Keratinocyte (primary cell): ENCODE data around the gene MAGI1. TPM values are rescaled to one million over a fixed set of nuclear protein-coding genes. Genes with fewer than 3 reads are reported as not detected.

Experiments used
- DNase-seq: peaks from one replicate; pipeline ENCODE4 v3.0.0-alpha.2; 2011; ENCODE audit warnings: low read depth, missing footprints, low spot score
- FAIRE-seq: peaks from 2 replicates; lab custom pipeline; 2011; peaks lifted over from hg19 to GRCh38; lab: Jason Lieb, UNC
- H2AFZ ChIP-seq: 2 replicates; pipeline ENCODE4 v1.6.0; 2012; ENCODE audit warnings: low read length, control low read depth, inconsistent platforms; ENCODE audit not compliant: control insufficient read depth
- H3K27ac ChIP-seq: 2 replicates; pipeline ENCODE4 v1.5.1; 2011; ENCODE audit warnings: low read length; ENCODE audit not compliant: control insufficient read depth, insufficient read depth
- H3K27me3 ChIP-seq: 3 replicates; pipeline ENCODE4 v1.6.0; 2011; ENCODE audit warnings: low read length; ENCODE audit not compliant: control insufficient read depth, insufficient read depth; ENCODE audit errors: extremely low read depth
- H3K36me3 ChIP-seq, 2 experiments: 2 replicates in 1 of 2; 3 replicates in 1 of 2; pipeline ENCODE4 v1.5.1; 2011; ENCODE audit warnings: low read length in 2 of 2, mild to moderate bottlenecking in 1 of 2; ENCODE audit not compliant: control insufficient read depth in 2 of 2, insufficient read depth in 2 of 2; ENCODE audit errors: extremely low read depth in 1 of 2
- H3K4me1 ChIP-seq: 3 replicates; pipeline ENCODE4 v1.5.1; 2011; ENCODE audit warnings: low read length; ENCODE audit not compliant: control insufficient read depth, insufficient read depth; ENCODE audit errors: extremely low read depth
- H3K4me2 ChIP-seq: 3 replicates; pipeline ENCODE4 v1.6.0; 2011; ENCODE audit warnings: low read depth, low read length; ENCODE audit not compliant: control insufficient read depth, insufficient read depth; ENCODE audit errors: extremely low read depth
- H3K4me3 ChIP-seq, 3 experiments: fragments of 200-600 bp in 1 of 3; sonication (generic) in 1 of 3; 2 replicates in 2 of 3; 3 replicates in 1 of 3; pipeline ENCODE4 v1.5.1; 2011 to 2016; ENCODE audit warnings: low read length in 3 of 3, mild to moderate bottlenecking in 3 of 3, control low read depth in 2 of 3, inconsistent platforms in 1 of 3, low read depth in 1 of 3, mixed read lengths in 1 of 3, mixed run types in 1 of 3, moderate library complexity in 1 of 3; ENCODE audit not compliant: control insufficient read depth in 2 of 3, insufficient read depth in 2 of 3; ENCODE audit errors: extremely low read depth in 1 of 3
- H3K79me2 ChIP-seq: 2 replicates; pipeline ENCODE4 v1.6.0; 2012; ENCODE audit warnings: low read length; ENCODE audit not compliant: control insufficient read depth, insufficient read depth
- H3K9ac ChIP-seq: 3 replicates; pipeline ENCODE4 v1.6.0; 2011; ENCODE audit warnings: low read length; ENCODE audit not compliant: control insufficient read depth, insufficient read depth; ENCODE audit errors: extremely low read depth
- H3K9me1 ChIP-seq: 3 replicates; pipeline ENCODE4 v1.6.0; 2011; ENCODE audit warnings: low read length; ENCODE audit not compliant: control insufficient read depth, insufficient read depth; ENCODE audit errors: extremely low read depth
- H3K9me3 ChIP-seq: 2 replicates; pipeline ENCODE4 v1.5.1; 2012; ENCODE audit warnings: low read depth, low read length; ENCODE audit not compliant: control insufficient read depth
- H4K20me1 ChIP-seq: 3 replicates; pipeline ENCODE4 v1.6.0; 2011; ENCODE audit warnings: low read length; ENCODE audit not compliant: control insufficient read depth, insufficient read depth; ENCODE audit errors: extremely low read depth
- EZH2 ChIP-seq: IDR thresholded peaks from one replicate; pipeline ENCODE4 v1.6.1; 2012; ENCODE audit warnings: inconsistent platforms, mild to moderate bottlenecking, low read length, moderate library complexity
- dilution Hi-C: fragments of 300-500 bp; cut with MboI; formaldehyde crosslinking; loops from one replicate; pipeline ENCODE4 v1.7.0; 2020; ENCODE audit warnings: low sequenced_read_pairs; ENCODE audit not compliant: extremely low pct_ligation_motif_present
- polyA plus RNA-seq, 5 experiments: library from polyadenylated mRNA; depleted of rRNA in 3 of 5; stranded (reverse) in 3 of 5; stranded (forward) in 1 of 5; unstranded in 1 of 5; fragments of >200 nt; gene quantifications; 1 replicate in 1 of 5; 2 replicates in 3 of 5; 3 replicates in 1 of 5; pipeline versions ENCODE4 v1.2.1 to v1.2.3, GENCODE V29; 2011 to 2012; ENCODE audit warnings: missing spikeins in 2 of 5, low read depth in 1 of 5, low replicate concordance in 1 of 5
- TF ChIP-seq, protein P1 (sequence below), 3 experiments: IDR thresholded peaks in 1 of 3; conservative IDR thresholded peaks in 1 of 3; optimal IDR thresholded peaks in 1 of 3; 2 replicates in 2 of 3; 3 replicates in 1 of 3; pipeline versions ENCODE3 to v1.5.1; 2011; ENCODE audit warnings: low read length in 3 of 3, mild to moderate bottlenecking in 3 of 3, moderate library complexity in 2 of 3, control low read depth in 1 of 3, inconsistent platforms in 1 of 3; ENCODE audit not compliant: insufficient read depth in 2 of 3; ENCODE audit errors: extremely low read depth in 1 of 3

Gene MAGI1
- polyA plus RNA-seq, 1 donor (not counting 4 experiments of a cell fraction or from before 2014, with no cell fraction given): 10.9 TPM

DNA sequence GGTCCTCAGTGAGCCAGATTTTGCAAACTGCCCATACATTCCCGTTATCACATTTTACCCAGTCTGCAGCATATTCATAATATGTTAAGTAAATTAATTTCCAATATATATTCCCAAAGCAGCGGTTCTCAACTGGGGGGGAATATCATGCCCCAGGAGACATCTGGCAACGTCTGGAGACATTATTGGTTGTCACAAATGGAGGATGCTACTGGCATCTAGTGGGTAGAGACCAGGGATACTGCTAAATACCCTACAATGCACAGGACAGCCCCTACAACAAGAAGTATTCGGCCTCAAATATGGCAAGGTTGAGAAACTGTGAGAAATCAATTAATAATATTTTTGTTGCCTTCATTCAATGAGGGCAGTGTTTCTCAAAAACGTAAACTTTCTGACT lies 280.3 kb downstream of the MAGI1 start:
- Histone ChIP-seq H2AFZ (no peak overlapping the region), H3K9me1 (no peaks in the 10 kb centered on the region), H4K20me1 (no peaks in the 10 kb centered on the region), H3K36me3 (no peaks in the 10 kb centered on the region), H3K27ac (no peak overlapping the region), H3K27me3 (no peaks in the 10 kb centered on the region), H3K9me3 (no peaks in the 10 kb centered on the region), H3K4me3 (no peak overlapping the region), H3K4me2 (no peak overlapping the region), H3K9ac (no peak overlapping the region), H3K4me1 (no peaks in the 10 kb centered on the region), H3K79me2 (no peaks in the 10 kb centered on the region)
- FAIRE-seq: no peak
- dilution Hi-C loops: no loop called here
- no peak for DNase-seq
- TF ChIP-seq, protein P1, sequence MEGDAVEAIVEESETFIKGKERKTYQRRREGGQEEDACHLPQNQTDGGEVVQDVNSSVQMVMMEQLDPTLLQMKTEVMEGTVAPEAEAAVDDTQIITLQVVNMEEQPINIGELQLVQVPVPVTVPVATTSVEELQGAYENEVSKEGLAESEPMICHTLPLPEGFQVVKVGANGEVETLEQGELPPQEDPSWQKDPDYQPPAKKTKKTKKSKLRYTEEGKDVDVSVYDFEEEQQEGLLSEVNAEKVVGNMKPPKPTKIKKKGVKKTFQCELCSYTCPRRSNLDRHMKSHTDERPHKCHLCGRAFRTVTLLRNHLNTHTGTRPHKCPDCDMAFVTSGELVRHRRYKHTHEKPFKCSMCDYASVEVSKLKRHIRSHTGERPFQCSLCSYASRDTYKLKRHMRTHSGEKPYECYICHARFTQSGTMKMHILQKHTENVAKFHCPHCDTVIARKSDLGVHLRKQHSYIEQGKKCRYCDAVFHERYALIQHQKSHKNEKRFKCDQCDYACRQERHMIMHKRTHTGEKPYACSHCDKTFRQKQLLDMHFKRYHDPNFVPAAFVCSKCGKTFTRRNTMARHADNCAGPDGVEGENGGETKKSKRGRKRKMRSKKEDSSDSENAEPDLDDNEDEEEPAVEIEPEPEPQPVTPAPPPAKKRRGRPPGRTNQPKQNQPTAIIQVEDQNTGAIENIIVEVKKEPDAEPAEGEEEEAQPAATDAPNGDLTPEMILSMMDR (optimal IDR thresholded peaks at IDR 0.05 in 1 of 3, IDR thresholded peaks at IDR 0.05 in 1 of 3, conservative IDR thresholded peaks at IDR 0.05 in 1 of 3; ENCODE audit: extremely low read depth in 1 of 3, insufficient read depth in 2 of 3, low read length in 3 of 3): no peak
- no peak for TF ChIP-seq EZH2

GRCh38 chr3:65752636-65753035 lies 286.1 kb downstream of the MAGI1 start:
- no peak overlapping the region for H3K9ac ChIP-seq
- no peaks in the 10 kb centered on the region for H3K9me1 ChIP-seq
- H3K27ac ChIP-seq: no peak overlapping the region
- H3K36me3 ChIP-seq: no peaks in the 10 kb centered on the region
- no peak overlapping the region for H3K4me2 ChIP-seq
- TF ChIP-seq, protein P1 (optimal IDR thresholded peaks at IDR 0.05 in 1 of 3, IDR thresholded peaks at IDR 0.05 in 1 of 3, conservative IDR thresholded peaks at IDR 0.05 in 1 of 3; ENCODE audit: extremely low read depth in 1 of 3, insufficient read depth in 2 of 3, low read length in 3 of 3): no peak
- TF ChIP-seq EZH2: no peak
- H2AFZ ChIP-seq: no peak overlapping the region
- FAIRE-seq (no peak), DNase-seq (no peak)
- H3K27me3 ChIP-seq: no peaks in the 10 kb centered on the region
- H3K79me2 ChIP-seq: no peaks in the 10 kb centered on the region
- H3K4me3 ChIP-seq: no peak overlapping the region
- H4K20me1 ChIP-seq: peaks cover 4% of the 10 kb centered on the region
- H3K4me1 ChIP-seq: no peaks in the 10 kb centered on the region
- H3K9me3 ChIP-seq: no peaks in the 10 kb centered on the region
- dilution Hi-C loops: no loop called here
